CD4-positive, CD25-positive, alpha-beta regulatory T cell (primary cell): ENCODE data around the gene XXYLT1. TPM values are rescaled to one million over a fixed set of nuclear protein-coding genes. Genes with fewer than 3 reads are reported as not detected.

Source experiments
- ATAC-seq, 2 donors: fragments of 150-1000 bp; cut with Tn5 transposase; one replicate each; pipeline ENCODE4 v1.10.0; 2021; ENCODE audit warnings: low read depth in 2 of 2, moderate number of reproducible peaks in 2 of 2, moderate library complexity in 1 of 2
- DNase-seq, 3 donors: peaks; one replicate each; pipeline versions ENCODE4 v3.0.0 to v3.0.0-alpha.2; 2012 to 2022; ENCODE audit warnings: mixed read lengths in 1 of 3
- H3K27ac ChIP-seq: one replicate; pipeline ENCODE4 v1.7.0; 2013; ENCODE audit warnings: mild to moderate bottlenecking, low read length; ENCODE audit not compliant: insufficient read depth, poor library complexity, severe bottlenecking
- H3K27me3 ChIP-seq: one replicate; pipeline ENCODE4 v1.7.0; 2013; ENCODE audit warnings: low read length; ENCODE audit not compliant: control insufficient read depth, insufficient read depth
- H3K36me3 ChIP-seq: one replicate; pipeline ENCODE4 v1.7.0; 2013; ENCODE audit warnings: mild to moderate bottlenecking, low read length, moderate library complexity; ENCODE audit not compliant: control insufficient read depth, insufficient read depth
- H3K4me1 ChIP-seq: 2 replicates; pipeline ENCODE4 v1.7.0; 2013; ENCODE audit warnings: mild to moderate bottlenecking, low read length; ENCODE audit not compliant: insufficient read depth, control insufficient read depth, poor library complexity, severe bottlenecking
- H3K4me3 ChIP-seq: one replicate; pipeline ENCODE4 v1.7.0; 2013; ENCODE audit warnings: low read depth, mild to moderate bottlenecking, low read length, moderate library complexity
- H3K9me3 ChIP-seq, 2 experiments: 1 replicate in 1 of 2; 2 replicates in 1 of 2; pipeline ENCODE4 v1.7.0; 2013; ENCODE audit warnings: low read length in 2 of 2, mild to moderate bottlenecking in 1 of 2, moderate library complexity in 1 of 2; ENCODE audit not compliant: control insufficient read depth in 2 of 2
- H3K27ac Mint-ChIP-seq, 3 donors: one replicate each; pipeline ENCODE4 v1.8.0; 2020 to 2022; ENCODE audit warnings: mild to moderate bottlenecking in 3 of 3, mixed read lengths in 3 of 3, moderate library complexity in 2 of 3
- H3K27me3 Mint-ChIP-seq: one replicate; pipeline ENCODE4 v1.8.0; 2022; ENCODE audit warnings: mild to moderate bottlenecking, mixed read lengths
- H3K36me3 Mint-ChIP-seq: one replicate; pipeline ENCODE4 v1.8.0; 2020; ENCODE audit warnings: mixed read lengths
- H3K4me1 Mint-ChIP-seq, 4 donors: one replicate each; pipeline ENCODE4 v1.8.0; 2020 to 2022; ENCODE audit warnings: mixed read lengths in 4 of 4, mild to moderate bottlenecking in 1 of 4
- H3K4me3 Mint-ChIP-seq, 4 donors: one replicate each; pipeline ENCODE4 v1.8.0; 2020 to 2022; ENCODE audit warnings: mild to moderate bottlenecking in 4 of 4, mixed read lengths in 4 of 4, moderate library complexity in 3 of 4
- H3K9me3 Mint-ChIP-seq, 7 donors: one replicate each; pipeline ENCODE4 v1.8.0; 2020 to 2022; ENCODE audit warnings: mixed read lengths in 7 of 7, mild to moderate bottlenecking in 3 of 7, moderate library complexity in 2 of 7
- polyA plus RNA-seq, 4 donors: library from polyadenylated mRNA; unstranded; fragments of 300-500 nt; fragmentation: Illumina TruSeq; gene quantifications; one replicate each; pipeline ENCODE4 v1.2.3, GENCODE V29; 2021
- total RNA-seq: library from RNA; stranded (reverse); gene quantifications from one replicate; pipeline ENCODE4 v1.2.3, GENCODE V29; 2022

XXYLT1 gene
- total and polyA plus RNA-seq, 5 donors from 2014 or later: 3.9 to 6.4 (median 5.7) TPM

DNA sequence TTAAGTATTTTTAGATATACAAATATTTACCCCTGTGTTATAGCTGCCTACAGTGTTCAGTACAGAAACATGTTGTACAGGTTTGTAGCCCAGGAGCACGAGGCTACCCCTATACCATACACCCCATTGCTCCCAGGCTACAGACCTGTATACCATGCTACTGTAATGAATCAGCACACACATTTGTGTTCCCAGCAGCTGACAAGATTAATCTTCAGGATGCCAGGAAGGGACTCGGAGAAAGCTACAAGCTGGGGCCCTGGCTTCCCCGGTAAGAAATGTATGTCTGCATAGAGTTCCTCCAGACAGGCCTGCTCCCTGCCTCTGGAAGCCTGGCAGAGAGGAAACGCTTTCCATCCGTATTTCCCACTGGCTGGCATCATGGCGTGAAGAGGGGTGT lies 136.5 kb downstream of the XXYLT1 start:
- no peaks in the 10 kb centered on the region for H3K27me3 ChIP-seq
- H3K36me3 ChIP-seq: no peaks in the 10 kb centered on the region
- H3K27me3 Mint-ChIP-seq: no peaks in the 10 kb centered on the region
- peaks cover 28% of the 10 kb centered on the region for H3K4me1 ChIP-seq
- ATAC-seq (no peak), DNase-seq (no peak)
- peaks cover 12 to 34% (median 27%) of the 10 kb centered on the region in 4 donors for H3K4me1 Mint-ChIP-seq
- no peak overlapping the region for H3K4me3 ChIP-seq
- peak overlapping the region; percentile 81 for H3K27ac ChIP-seq
- no peaks in the 10 kb centered on the region for H3K36me3 Mint-ChIP-seq
- peak overlapping the region in 1 of 4 donors; percentile 29 for H3K4me3 Mint-ChIP-seq
- H3K27ac Mint-ChIP-seq: peak overlapping the region in 1 of 3 donors; percentile 81
- H3K9me3 Mint-ChIP-seq: no peaks in the 10 kb centered on the region
- H3K9me3 ChIP-seq: no peaks in the 10 kb centered on the region

- Mint-ChIP-seq H3K4me3 (peak overlapping the region; percentile 12 to 67 (median 62)), H3K4me1 (peaks cover 15 to 41% (median 35%) of the 10 kb centered on the region in 4 donors), H3K36me3 (peaks cover 1% of the 10 kb centered on the region), H3K27ac (peak overlapping the region in 2 of 3 donors; percentile 81 to 90), H3K27me3 (no peaks in the 10 kb centered on the region), H3K9me3 (no peaks in the 10 kb centered on the region)
- Histone ChIP-seq H3K27me3 (no peaks in the 10 kb centered on the region), H3K27ac (peak overlapping the region; percentile 81), H3K4me3 (peak overlapping the region; percentile 5), H3K4me1 (peaks cover 38% of the 10 kb centered on the region), H3K36me3 (no peaks in the 10 kb centered on the region), H3K9me3 (no peaks in the 10 kb centered on the region)
- ATAC-seq (peak; percentile 74 to 78), DNase-seq (peak; percentile 46 to 64 (median 60))
Measured at GRCh38 chr3:195133462-195133861, 137.5 kb downstream of the XXYLT1 start.

DNA sequence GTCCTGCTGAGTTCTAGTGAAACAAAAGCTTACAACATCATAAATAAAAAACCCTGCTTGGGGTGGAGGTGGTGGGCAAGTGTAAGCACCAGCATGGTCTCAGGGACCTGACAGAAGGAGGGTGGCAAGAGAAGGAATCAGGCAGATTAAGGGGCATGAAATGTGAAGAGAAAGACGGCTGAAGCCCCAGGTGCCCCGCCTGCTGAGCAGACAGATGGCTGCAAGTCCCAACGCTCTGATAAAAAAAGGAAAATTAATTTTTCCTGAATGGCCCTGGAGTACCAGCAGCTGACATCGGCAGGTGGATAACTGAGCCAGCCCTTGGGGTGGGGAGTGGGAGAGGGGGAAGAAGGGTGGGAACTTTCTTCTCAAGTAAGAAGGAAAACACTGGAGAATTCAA lies 137.9 kb downstream of the XXYLT1 start:
- Histone ChIP-seq H3K4me1 (peaks cover 42% of the 10 kb centered on the region), H3K27ac (peak overlapping the region; percentile 81), H3K4me3 (peak overlapping the region; percentile 5), H3K9me3 (no peaks in the 10 kb centered on the region), H3K27me3 (no peaks in the 10 kb centered on the region), H3K36me3 (no peaks in the 10 kb centered on the region)
- ATAC-seq (no peak), DNase-seq (no peak)
- peaks cover 5% of the 10 kb centered on the region for H3K36me3 Mint-ChIP-seq
- H3K9me3 Mint-ChIP-seq: no peaks in the 10 kb centered on the region
- peak overlapping the region; percentile 12 to 67 (median 62) for H3K4me3 Mint-ChIP-seq
- H3K27ac Mint-ChIP-seq: peak overlapping the region; percentile 39 to 90 (median 81)
- H3K27me3 Mint-ChIP-seq: no peaks in the 10 kb centered on the region
- peaks cover 20 to 46% (median 40%) of the 10 kb centered on the region in 4 donors for H3K4me1 Mint-ChIP-seq

DNA sequence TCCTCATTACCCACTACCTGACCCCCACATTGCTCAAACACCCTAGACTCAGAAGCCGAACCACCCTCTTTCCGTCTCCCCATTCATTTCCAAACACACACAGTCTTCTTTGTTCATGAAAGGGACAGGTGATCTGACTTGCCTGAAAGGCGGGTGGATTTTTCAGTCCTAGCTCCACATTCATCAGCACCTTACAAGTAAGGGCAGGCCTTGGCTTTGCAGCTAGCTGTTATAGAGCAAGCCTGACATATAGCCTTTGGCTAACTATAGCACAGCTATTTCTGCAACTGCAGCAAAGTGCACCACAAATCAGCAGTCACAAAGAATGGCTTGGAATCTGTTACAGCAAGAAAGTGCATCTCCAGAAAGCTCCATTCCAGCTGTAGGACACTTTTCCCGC lies 139.8 kb downstream of the XXYLT1 start:
- peaks cover 20 to 54% (median 45%) of the 10 kb centered on the region in 4 donors for H3K4me1 Mint-ChIP-seq
- peak overlapping the region in 2 of 4 donors; percentile 17 to 42 for H3K4me3 Mint-ChIP-seq
- H3K27ac Mint-ChIP-seq: peak overlapping the region in 2 of 3 donors; percentile 8 to 65
- Histone ChIP-seq H3K27ac (peak overlapping the region; percentile 42), H3K36me3 (no peaks in the 10 kb centered on the region), H3K4me1 (peaks cover 50% of the 10 kb centered on the region), H3K4me3 (no peak overlapping the region), H3K27me3 (no peaks in the 10 kb centered on the region), H3K9me3 (no peaks in the 10 kb centered on the region)
- ATAC-seq: no peak
- peaks cover 5% of the 10 kb centered on the region for H3K36me3 Mint-ChIP-seq
- DNase-seq: no peak
- H3K9me3 Mint-ChIP-seq: no peaks in the 10 kb centered on the region
- H3K27me3 Mint-ChIP-seq: no peaks in the 10 kb centered on the region

DNA sequence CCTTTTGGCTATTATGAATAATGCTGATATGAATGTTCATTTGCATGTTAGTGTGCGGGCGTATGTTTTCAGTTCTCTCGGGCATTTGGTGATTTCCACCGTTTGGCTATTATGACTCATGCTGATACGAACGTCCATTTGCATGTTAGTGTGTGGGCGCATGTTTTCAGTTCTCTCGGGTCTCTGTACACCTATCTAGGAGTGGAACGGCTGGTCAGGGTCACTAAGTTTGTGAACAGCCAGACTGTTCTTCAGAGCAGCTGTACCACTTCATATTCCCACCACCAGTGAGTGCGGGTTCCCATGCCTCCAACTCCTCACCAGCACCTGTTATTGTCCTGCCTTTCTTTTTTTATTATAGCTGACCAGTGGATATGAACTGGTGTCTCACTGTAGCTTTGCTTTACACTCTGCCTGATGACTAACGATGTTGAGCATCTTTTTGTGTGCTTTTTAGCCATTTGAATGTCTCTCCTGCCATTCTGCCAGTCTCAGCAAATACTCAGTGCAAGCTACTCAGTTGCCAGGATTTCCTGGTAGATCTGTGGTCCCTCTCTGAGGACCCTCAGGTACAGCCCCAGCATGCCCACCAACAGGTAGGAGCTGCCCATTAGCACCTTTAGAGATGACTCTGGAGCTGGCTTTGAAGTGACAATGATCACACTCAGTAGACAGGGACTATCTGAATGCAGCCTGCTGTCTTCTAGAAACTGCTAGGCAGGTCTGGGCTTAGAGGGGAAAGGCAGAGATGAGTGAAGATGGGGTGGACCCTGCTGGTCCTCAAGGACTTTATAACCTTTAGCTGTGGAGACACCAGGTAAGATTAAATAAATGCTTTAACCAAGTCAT lies 141.1 kb downstream of the XXYLT1 start:
- peak in 2 of 3 donors; percentile 36 to 79 for DNase-seq
- Mint-ChIP-seq H3K27me3 (no peaks in the 10 kb centered on the region), H3K27ac (peak overlapping the region; percentile 91 to 98 (median 94)), H3K36me3 (peaks cover 7% of the 10 kb centered on the region), H3K4me3 (peak overlapping the region; percentile 66 to 89 (median 82)), H3K4me1 (peaks cover 20 to 54% (median 45%) of the 10 kb centered on the region in 4 donors), H3K9me3 (no peaks in the 10 kb centered on the region)
- Histone ChIP-seq H3K4me1 (peaks cover 50% of the 10 kb centered on the region), H3K27ac (peak overlapping the region; percentile 81), H3K4me3 (peak overlapping the region; percentile 84), H3K9me3 (no peaks in the 10 kb centered on the region), H3K36me3 (no peaks in the 10 kb centered on the region), H3K27me3 (no peaks in the 10 kb centered on the region)
- peak; percentile 30 to 48 for ATAC-seq

DNA sequence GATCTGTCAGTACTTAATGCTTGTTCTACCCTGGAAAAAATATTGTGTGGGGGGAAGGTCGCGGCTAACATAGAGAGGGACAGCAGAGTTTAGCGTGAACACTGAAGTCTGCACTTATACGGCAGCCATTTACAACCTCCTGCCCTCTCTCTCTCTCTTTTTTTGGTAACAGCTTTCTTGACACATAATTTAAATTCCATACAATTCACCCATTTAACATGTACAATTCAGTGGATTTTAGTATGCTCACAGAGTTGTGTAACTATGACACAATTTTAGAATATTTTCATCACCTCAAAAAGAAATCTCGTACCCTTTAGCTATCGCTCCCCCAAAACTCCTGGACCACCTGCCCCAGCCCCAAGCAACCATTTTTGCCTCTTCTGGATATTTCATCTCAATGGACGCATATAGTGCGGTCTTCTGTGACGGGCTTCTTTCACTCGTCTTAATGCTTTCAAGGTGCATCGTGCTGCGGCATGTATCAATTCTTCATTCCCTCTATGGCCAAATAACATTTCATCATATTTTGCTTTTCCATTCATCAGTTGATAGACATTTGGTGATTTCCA lies 141.8 kb downstream of the XXYLT1 start:
- ATAC-seq (no peak), DNase-seq (no peak)
- Histone ChIP-seq H3K4me1 (peaks cover 50% of the 10 kb centered on the region), H3K27ac (peak overlapping the region; percentile 81), H3K9me3 (no peaks in the 10 kb centered on the region), H3K27me3 (no peaks in the 10 kb centered on the region), H3K4me3 (peak overlapping the region; percentile 84), H3K36me3 (no peaks in the 10 kb centered on the region)
- H3K27ac Mint-ChIP-seq: peak overlapping the region; percentile 91 to 94 (median 94)
- peak overlapping the region; percentile 66 to 89 (median 82) for H3K4me3 Mint-ChIP-seq
- H3K4me1 Mint-ChIP-seq: peaks cover 20 to 54% (median 45%) of the 10 kb centered on the region in 4 donors
- no peaks in the 10 kb centered on the region for H3K27me3 Mint-ChIP-seq
- H3K36me3 Mint-ChIP-seq: peaks cover 13% of the 10 kb centered on the region
- no peaks in the 10 kb centered on the region for H3K9me3 Mint-ChIP-seq

- ATAC-seq (peak in 1 of 2 donors; percentile 33), DNase-seq (peak in 1 of 3 donors; percentile 69)
- Mint-ChIP-seq H3K4me1 (peaks cover 16 to 50% (median 42%) of the 10 kb centered on the region in 4 donors), H3K36me3 (peaks cover 13% of the 10 kb centered on the region), H3K27me3 (no peaks in the 10 kb centered on the region), H3K4me3 (peak overlapping the region; percentile 66 to 89 (median 82)), H3K9me3 (no peaks in the 10 kb centered on the region), H3K27ac (peak overlapping the region; percentile 91 to 94 (median 94))
- Histone ChIP-seq H3K9me3 (no peaks in the 10 kb centered on the region), H3K4me1 (peaks cover 46% of the 10 kb centered on the region), H3K4me3 (peak overlapping the region; percentile 84), H3K36me3 (no peaks in the 10 kb centered on the region), H3K27me3 (no peaks in the 10 kb centered on the region), H3K27ac (peak overlapping the region; percentile 81)
Measured at GRCh38 chr3:195128255-195129071, 142.5 kb downstream of the XXYLT1 start.
